ENCODE data around the gene TMEM187. TPM values are rescaled to one million over a fixed set of nuclear protein-coding genes. Genes with fewer than 3 reads are reported as not detected.
A peak's percentile ranks its signal among the peaks of the same experiment; 100 is the strongest.

The TMEM187 gene
- total and polyA plus RNA-seq, 10 of the 15 experiments (the other 5 are each of a cell fraction or from before 2014, with no cell fraction given): 0.45 to 8.5 (median 4.1) TPM

GRCh38 chrX:153981771-153982533 is 9.4 kb downstream of the TMEM187 start (continued):
- TF ChIP-seq SIX5 (IDR thresholded peaks at IDR 0.05; ENCODE audit: low read depth, low read length, severe bottlenecking): no peak
- no peak for TF ChIP-seq BACH1 (IDR thresholded peaks at IDR 0.05; ENCODE audit: borderline replicate concordance)
- no peak for TF ChIP-seq ATF2 (IDR thresholded peaks at IDR 0.05; ENCODE audit: low read length)
- TF ChIP-seq BCLAF1 (IDR thresholded peaks at IDR 0.05): no peak

GRCh38 chrX:153983321-153983801 is 10.8 kb downstream of the TMEM187 start:
- SMC1A ChIA-PET (ENCODE audit: uncharacterized antibody, unreplicated experiment): no interaction called here
- no peaks in the 10 kb centered on the region for H4K20me1 ChIP-seq (ENCODE audit: control insufficient read depth, insufficient read depth)
- no peak for DNase-seq (ENCODE audit: low read depth, low spot score)
- no peak overlapping the region for H3K9ac ChIP-seq (ENCODE audit: control insufficient read depth, insufficient read depth, low read length)
- intact Hi-C loops (cut with micrococcal nuclease; ENCODE audit: unreplicated experiment) (no loop called here), in situ Hi-C loops (cut with MboI) (loop anchor here (10.0 kb wide), 1 partner anchor 59 kb away; the partner anchor contains the start of gene ARHGAP4)
- BruUV-seq (replicated peaks): no TSS peak
- no peaks in the 10 kb centered on the region; the same call in 1 of the 3 replicates for H3K9me3 ChIP-seq (replicated peaks; ENCODE audit: control insufficient read depth, insufficient read depth, low read length)
- WGBS (ENCODE audit: insufficient coverage, insufficient replicate concordance, low lambda C conversion rate, missing lambda C conversion rate): 77% methylated on average over 12 of the region's 12 CpGs
- no peak overlapping the region for H2AFZ ChIP-seq (ENCODE audit: control insufficient read depth, low read depth, low read length)
- no peak overlapping the region for H3K4me2 ChIP-seq (ENCODE audit: control insufficient read depth, insufficient read depth)
- H3K36me3 ChIP-seq (ENCODE audit: control insufficient read depth in 2 of 2, insufficient read depth in 2 of 2, low read length in 1 of 2): no peaks in the 10 kb centered on the region
- H3K4me3 ChIP-seq: no peak overlapping the region
- CTCF ChIA-PET: no interaction called here
- no peak overlapping the region; the same call in 1 of the 2 replicates for H3K27ac ChIP-seq (ENCODE audit: control insufficient read depth, insufficient read depth)
- no peaks in the 10 kb centered on the region for H3K27me3 ChIP-seq (replicated peaks in 1 of 2; ENCODE audit: control insufficient read depth in 2 of 2, insufficient read depth in 2 of 2, low read length in 1 of 2)
- POLR2A ChIA-PET: no interaction called here
- no peak for ATAC-seq
- peaks cover 39% of the 10 kb centered on the region for H3K4me1 ChIP-seq (ENCODE audit: control insufficient read depth, insufficient read depth, low read length)
- RAD21 ChIA-PET (ENCODE audit: unreplicated experiment): no interaction called here
- no peak for FAIRE-seq
- H3K79me2 ChIP-seq (ENCODE audit: control insufficient read depth, insufficient read depth, low read length): no peaks in the 10 kb centered on the region; the same call in 1 of the 2 replicates
- TF ChIP-seq SMAD1 (IDR thresholded peaks at IDR 0.05; ENCODE audit: low read depth, partially characterized antibody) (no peak), HCFC1 (IDR thresholded peaks at IDR 0.05; ENCODE audit: low read length) (no peak), SIX5 (IDR thresholded peaks at IDR 0.05; ENCODE audit: low read depth, low read length, severe bottlenecking) (no peak), NFXL1 (IDR thresholded peaks at IDR 0.05; ENCODE audit: borderline replicate concordance) (no peak), CHD4 (IDR thresholded peaks at IDR 0.05) (no peak), ATF3 (IDR thresholded peaks at IDR 0.05; ENCODE audit: borderline replicate concordance, extremely low read depth, low read depth, low read length) (no peak), ZZZ3 (IDR thresholded peaks at IDR 0.05; ENCODE audit: control insufficient read depth, insufficient read length, low read depth) (no peak), IRF4 (IDR thresholded peaks at IDR 0.05; ENCODE audit: low read depth, low read length) (no peak), CREB1 (IDR thresholded peaks at IDR 0.05; ENCODE audit: low read depth) (no peak), JUNB (IDR thresholded peaks at IDR 0.05) (no peak), USF1 (IDR thresholded peaks at IDR 0.05; ENCODE audit: borderline replicate concordance, extremely low read length, insufficient read depth, low read depth, low read length) (peak; percentile 8), MYB (IDR thresholded peaks at IDR 0.05; ENCODE audit: borderline replicate concordance, low read depth, low read length) (no peak)

All from GM12878 (cell line).